RWPE1 (cell line): ENCODE data around the gene IGSF1.

ENCODE experiments used
- CTCF ChIA-PET: fragments of 350-600 bp; sonication (Branson Sonifier 250); formaldehyde crosslinking; extraction: SDS; loops from one replicate; lab custom pipeline; 2021; lab: Yijun Ruan, JAX
- POLR2A ChIA-PET: fragments of 400-600 bp; formaldehyde crosslinking; extraction: SDS; loops from one replicate; lab custom pipeline; 2020; ENCODE audit warnings: antibody characterized with exemption; ENCODE audit not compliant: low non-redundant PET; lab: Yijun Ruan, JAX
- DNase-seq: peaks from one replicate; pipeline ENCODE4 v3.0.0; 2012; ENCODE audit warnings: low spot score
- H3K27ac ChIP-seq: fragments of 450-650 bp; 2 replicates; pipeline ENCODE4 v1.5.1; 2017
- TF ChIP-seq, protein P1 (sequence below): fragments of 450-650 bp; conservative IDR thresholded peaks from 2 replicates; pipeline ENCODE4 v1.5.1; 2017; ENCODE audit warnings: low read depth, mild to moderate bottlenecking

IGSF1 gene

DNA sequence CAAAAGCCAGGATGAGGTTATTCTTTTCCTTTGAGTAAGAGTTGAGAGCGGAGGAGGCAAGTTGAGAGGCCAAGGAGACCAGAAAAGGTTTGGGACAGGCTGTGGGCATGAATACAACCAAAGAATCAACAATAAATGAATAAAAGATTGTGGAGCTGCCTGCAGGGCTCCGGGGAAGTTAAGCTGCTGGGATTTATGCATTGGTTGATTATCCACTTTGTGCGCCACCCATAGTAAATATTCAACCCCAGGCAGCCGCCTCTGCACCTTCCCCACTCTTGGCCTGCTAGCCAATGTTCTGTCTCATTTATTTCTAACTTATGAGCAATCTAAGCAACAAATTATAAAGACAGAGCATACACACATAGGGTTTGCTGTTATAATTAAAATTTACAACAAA, 28.2 kb upstream of the IGSF1 start:
- ChIA-PET CTCF (no interaction called here), POLR2A (no interaction called here)
- no peak overlapping the region for H3K27ac ChIP-seq
- no peak for DNase-seq
- TF ChIP-seq, protein P1, sequence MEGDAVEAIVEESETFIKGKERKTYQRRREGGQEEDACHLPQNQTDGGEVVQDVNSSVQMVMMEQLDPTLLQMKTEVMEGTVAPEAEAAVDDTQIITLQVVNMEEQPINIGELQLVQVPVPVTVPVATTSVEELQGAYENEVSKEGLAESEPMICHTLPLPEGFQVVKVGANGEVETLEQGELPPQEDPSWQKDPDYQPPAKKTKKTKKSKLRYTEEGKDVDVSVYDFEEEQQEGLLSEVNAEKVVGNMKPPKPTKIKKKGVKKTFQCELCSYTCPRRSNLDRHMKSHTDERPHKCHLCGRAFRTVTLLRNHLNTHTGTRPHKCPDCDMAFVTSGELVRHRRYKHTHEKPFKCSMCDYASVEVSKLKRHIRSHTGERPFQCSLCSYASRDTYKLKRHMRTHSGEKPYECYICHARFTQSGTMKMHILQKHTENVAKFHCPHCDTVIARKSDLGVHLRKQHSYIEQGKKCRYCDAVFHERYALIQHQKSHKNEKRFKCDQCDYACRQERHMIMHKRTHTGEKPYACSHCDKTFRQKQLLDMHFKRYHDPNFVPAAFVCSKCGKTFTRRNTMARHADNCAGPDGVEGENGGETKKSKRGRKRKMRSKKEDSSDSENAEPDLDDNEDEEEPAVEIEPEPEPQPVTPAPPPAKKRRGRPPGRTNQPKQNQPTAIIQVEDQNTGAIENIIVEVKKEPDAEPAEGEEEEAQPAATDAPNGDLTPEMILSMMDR, result no peak

DNA sequence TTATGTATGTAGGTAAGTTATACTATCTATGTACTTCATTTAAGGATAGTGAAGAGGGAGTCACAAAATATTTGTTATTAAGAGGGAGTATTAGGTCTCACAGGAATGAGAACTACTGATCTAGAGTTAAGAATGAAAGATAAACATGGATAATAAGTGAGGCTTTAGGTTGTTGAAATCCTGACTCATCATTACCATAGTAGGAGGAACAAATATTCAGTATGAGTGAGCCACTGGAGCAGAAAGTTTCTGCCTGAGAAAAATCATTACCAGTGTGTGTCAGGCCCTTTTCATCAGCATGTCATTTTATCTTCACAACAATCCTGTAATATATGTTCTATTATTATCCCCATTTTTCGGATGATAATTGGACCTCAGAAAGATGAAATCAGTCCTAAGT, 27.2 kb upstream of the IGSF1 start:
- ChIA-PET POLR2A (no interaction called here), CTCF (no interaction called here)
- DNase-seq, result no peak

DNA sequence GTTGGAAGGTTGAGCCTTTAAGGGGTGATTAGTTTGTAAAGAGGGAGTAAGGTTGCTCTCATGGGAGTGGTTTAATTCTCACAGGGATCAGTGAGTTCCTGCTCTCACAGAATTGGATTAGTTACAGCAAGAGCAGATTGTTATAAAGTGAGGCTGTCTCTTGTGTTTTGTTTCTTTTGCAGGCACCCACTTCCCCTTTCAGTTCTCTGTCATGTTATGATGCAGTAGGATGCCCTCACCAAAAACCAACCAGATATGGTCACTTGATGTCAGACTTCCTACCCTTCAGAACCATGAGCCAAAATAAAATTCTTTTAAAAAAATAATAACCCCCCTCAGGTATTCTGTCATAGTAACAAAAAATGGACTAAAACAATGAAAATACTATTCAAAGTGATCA, 19.9 kb upstream of the IGSF1 start:
- no peak for DNase-seq
- CTCF ChIA-PET, result no interaction called here
- POLR2A ChIA-PET, result no interaction called here

More for the DNA sequence above, 27.2 kb upstream of the IGSF1 start:
- H3K27ac ChIP-seq, result no peak overlapping the region
- TF ChIP-seq, protein P1, result no peak

DNA sequence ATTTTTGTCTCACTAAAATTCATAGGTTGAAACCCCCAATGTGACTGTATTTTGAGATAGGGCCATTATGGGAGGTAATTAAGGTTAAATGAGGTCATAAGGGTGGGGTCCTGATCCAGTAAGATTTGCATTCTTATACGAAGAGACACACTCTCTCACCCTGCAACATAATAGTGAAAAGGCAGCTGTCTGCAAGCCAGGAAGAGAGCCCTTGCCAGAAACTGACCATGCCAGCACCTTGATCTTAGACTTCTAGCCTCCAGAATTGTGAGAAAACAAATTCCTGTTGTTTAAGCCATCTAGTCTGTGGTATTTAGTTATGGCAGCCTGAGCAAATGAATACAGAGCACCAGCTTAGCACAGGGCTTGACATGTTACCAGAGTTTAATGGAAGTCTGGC, 17.5 kb upstream of the IGSF1 start:
- CTCF ChIA-PET, result no interaction called here
- H3K27ac ChIP-seq, result no peak overlapping the region
- POLR2A ChIA-PET, result no interaction called here

More for the DNA sequence above, 19.9 kb upstream of the IGSF1 start:
- no peak overlapping the region for H3K27ac ChIP-seq
- TF ChIP-seq, protein P1, result no peak

DNA sequence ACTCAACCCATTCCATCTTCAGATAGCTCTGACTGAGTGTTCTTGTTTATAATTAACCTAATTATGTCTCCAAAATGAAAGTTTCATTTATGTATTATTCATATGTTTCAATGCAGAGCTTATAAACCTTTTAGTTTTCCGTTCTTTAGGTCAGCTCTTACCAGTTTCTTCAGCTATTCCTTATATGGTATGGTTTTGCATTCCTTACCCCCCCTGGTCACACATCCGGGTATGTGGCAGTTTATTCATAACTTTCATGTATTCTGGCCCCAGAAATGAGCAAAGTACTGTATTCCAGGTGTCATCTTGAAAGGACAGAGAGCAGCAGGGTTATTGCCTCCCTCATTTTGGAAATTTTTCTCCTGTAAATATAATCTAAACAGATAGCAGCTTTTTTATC, 16.8 kb upstream of the IGSF1 start:
- H3K27ac ChIP-seq, result no peak overlapping the region
- CTCF ChIA-PET, result no interaction called here
- TF ChIP-seq, protein P1, result no peak
- POLR2A ChIA-PET, result no interaction called here
- no peak for DNase-seq

More for the DNA sequence above, 17.5 kb upstream of the IGSF1 start:
- no peak for DNase-seq
- TF ChIP-seq, protein P1, result no peak

DNA sequence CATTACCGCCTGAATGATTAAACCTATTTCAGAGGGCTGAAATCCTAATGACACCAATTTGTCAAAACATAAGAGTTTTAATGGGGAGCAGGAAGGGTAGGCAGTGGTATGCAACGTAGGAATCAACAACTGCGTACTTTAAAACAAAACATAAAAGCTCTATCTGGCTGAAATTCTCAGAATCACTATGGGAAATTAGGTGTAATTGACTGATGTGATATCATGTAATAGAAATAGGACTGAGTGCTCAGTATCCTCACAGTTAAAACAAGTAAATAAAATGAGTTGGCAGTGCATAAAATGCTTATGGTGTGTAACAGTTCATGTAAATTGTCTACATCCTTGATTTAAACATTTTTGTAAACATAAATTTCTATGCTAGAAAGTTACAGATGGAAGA, 13.6 kb upstream of the IGSF1 start:
- no peak overlapping the region for H3K27ac ChIP-seq
- DNase-seq, result no peak
- TF ChIP-seq, protein P1, result no peak
- POLR2A ChIA-PET, result no interaction called here
- CTCF ChIA-PET, result interaction anchor here (0.9 kb wide), 1 partner anchor 39 kb away, joined by 3 read pairs; no protein-coding TSS in a partner anchor
